Calu3 (cell line): ENCODE measurements around the gene CMC1. TPM values are rescaled to one million over a fixed set of nuclear protein-coding genes. Genes with fewer than 3 reads are reported as not detected.

Source experiments
- BruUV-seq: library from RNA; stranded (reverse); fragments of 400-500 nt; replicated peaks from 2 replicates; lab custom pipeline; 2021; lab: Mats Ljungman, UMichigan
- CTCF ChIA-PET: fragments of 300-600 bp; sonication (Branson Sonifier 250); formaldehyde crosslinking; loops from one replicate; lab custom pipeline; 2022; ENCODE audit warnings: antibody characterized with exemption; lab: Charles Lee
- DNase-seq: peaks from one replicate; pipeline ENCODE4 v3.0.0; 2022
- H3K27ac Mint-ChIP-seq: one replicate; pipeline ENCODE4 v1.8.0; 2022; ENCODE audit warnings: mixed read lengths; ENCODE audit not compliant: unreplicated experiment
- H3K27me3 Mint-ChIP-seq: one replicate; pipeline ENCODE4 v1.8.0; 2022; ENCODE audit warnings: mixed read lengths; ENCODE audit not compliant: unreplicated experiment
- H3K36me3 Mint-ChIP-seq: one replicate; pipeline ENCODE4 v1.8.0; 2022; ENCODE audit warnings: mild to moderate bottlenecking, moderate library complexity, mixed read lengths; ENCODE audit not compliant: insufficient read depth, unreplicated experiment
- H3K4me1 Mint-ChIP-seq: one replicate; pipeline ENCODE4 v1.8.0; 2022; ENCODE audit warnings: mild to moderate bottlenecking, low read depth, mixed read lengths; ENCODE audit not compliant: unreplicated experiment
- H3K4me3 Mint-ChIP-seq: one replicate; pipeline ENCODE4 v1.8.0; 2022; ENCODE audit warnings: mild to moderate bottlenecking, low read depth, moderate library complexity, mixed read lengths; ENCODE audit not compliant: unreplicated experiment
- H3K9me3 Mint-ChIP-seq: one replicate; pipeline ENCODE4 v1.8.0; 2022; ENCODE audit warnings: low read depth, mixed read lengths; ENCODE audit not compliant: unreplicated experiment
- intact Hi-C: fragments of 100-400 bp; cut with micrococcal nuclease; formaldehyde crosslinking; loops from one replicate; pipeline ENCODE4 v1.10.0; 2022; ENCODE audit not compliant: unreplicated experiment
- total RNA-seq: library from RNA; stranded (reverse); gene quantifications from 2 replicates; pipeline ENCODE4 v1.2.3, GENCODE V29; 2022
- TF ChIP-seq, protein P1 (sequence below): fragments of 200-600 bp; IDR thresholded peaks from one replicate; pipeline ENCODE4 v1.8.0; 2022; ENCODE audit warnings: antibody characterized with exemption; ENCODE audit not compliant: unreplicated experiment

Gene CMC1
- total RNA-seq, 1 experiment from 2014 or later = 32.0 TPM

DNA sequence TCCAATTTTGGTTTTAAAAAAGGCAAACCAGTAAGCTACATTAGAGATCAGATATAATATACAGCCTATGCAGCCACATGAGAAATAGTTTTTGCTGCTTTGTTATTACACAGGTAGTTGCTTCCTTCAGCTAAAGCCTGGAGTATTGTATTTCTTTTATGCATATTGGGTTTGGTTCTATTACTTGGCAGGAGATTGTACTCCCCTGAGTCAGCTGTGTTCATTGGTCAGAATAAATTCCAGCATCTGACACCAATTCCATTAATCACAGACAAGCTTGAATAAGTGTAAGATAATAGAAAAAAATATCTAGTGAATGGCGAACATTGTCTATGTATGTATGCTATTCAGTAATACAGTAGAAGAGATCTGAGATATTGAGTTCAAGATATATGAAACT is 81.0 kb downstream of the CMC1 start:
- BruUV-seq = no TSS peak
- Mint-ChIP-seq H3K4me1 (no peaks in the 10 kb centered on the region), H3K9me3 (no peaks in the 10 kb centered on the region), H3K4me3 (no peak overlapping the region), H3K36me3 (peaks cover 9% of the 10 kb centered on the region), H3K27ac (no peak overlapping the region), H3K27me3 (no peaks in the 10 kb centered on the region)
- TF ChIP-seq, protein P1, sequence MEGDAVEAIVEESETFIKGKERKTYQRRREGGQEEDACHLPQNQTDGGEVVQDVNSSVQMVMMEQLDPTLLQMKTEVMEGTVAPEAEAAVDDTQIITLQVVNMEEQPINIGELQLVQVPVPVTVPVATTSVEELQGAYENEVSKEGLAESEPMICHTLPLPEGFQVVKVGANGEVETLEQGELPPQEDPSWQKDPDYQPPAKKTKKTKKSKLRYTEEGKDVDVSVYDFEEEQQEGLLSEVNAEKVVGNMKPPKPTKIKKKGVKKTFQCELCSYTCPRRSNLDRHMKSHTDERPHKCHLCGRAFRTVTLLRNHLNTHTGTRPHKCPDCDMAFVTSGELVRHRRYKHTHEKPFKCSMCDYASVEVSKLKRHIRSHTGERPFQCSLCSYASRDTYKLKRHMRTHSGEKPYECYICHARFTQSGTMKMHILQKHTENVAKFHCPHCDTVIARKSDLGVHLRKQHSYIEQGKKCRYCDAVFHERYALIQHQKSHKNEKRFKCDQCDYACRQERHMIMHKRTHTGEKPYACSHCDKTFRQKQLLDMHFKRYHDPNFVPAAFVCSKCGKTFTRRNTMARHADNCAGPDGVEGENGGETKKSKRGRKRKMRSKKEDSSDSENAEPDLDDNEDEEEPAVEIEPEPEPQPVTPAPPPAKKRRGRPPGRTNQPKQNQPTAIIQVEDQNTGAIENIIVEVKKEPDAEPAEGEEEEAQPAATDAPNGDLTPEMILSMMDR = no peak
- no peak for DNase-seq
- intact Hi-C loops = no loop called here
- CTCF ChIA-PET = interaction anchor here (0.6 kb wide), 1 partner anchor 1180 kb away, joined by 3 read pairs; no protein-coding TSS in a partner anchor

DNA sequence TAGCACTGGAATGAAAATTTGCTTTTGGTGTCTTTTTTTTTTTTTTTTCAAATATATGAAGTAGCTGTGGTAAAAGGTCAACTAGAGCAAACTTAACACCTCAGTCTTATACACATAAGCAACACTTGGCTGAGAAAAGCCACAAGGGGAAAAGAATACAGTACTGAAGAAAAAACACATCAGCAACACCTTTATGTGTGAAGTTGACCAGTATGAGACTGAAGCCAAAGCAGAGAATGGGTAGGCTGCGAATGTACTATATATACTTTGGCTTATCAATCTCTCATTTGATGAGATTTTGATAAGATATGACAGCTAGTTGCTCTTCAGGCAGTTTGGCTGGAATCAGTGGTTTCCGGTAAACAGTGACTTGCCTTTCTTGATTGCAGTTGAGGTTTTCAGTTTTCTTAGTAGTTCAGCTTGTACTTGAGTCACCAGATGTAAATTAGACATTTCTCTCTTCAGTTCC is 85.1 kb downstream of the CMC1 start:
- DNase-seq = no peak
- Mint-ChIP-seq H3K27me3 (no peaks in the 10 kb centered on the region), H3K9me3 (no peaks in the 10 kb centered on the region), H3K4me3 (no peak overlapping the region), H3K4me1 (no peaks in the 10 kb centered on the region), H3K27ac (no peak overlapping the region), H3K36me3 (peaks cover 9% of the 10 kb centered on the region)
- TF ChIP-seq, protein P1 = no peak
- BruUV-seq = no TSS peak
- intact Hi-C loops = no loop called here
- CTCF ChIA-PET = interaction anchor here (1.0 kb wide), 1 partner anchor 614 kb away, joined by 3 read pairs; no protein-coding TSS in a partner anchor

DNA sequence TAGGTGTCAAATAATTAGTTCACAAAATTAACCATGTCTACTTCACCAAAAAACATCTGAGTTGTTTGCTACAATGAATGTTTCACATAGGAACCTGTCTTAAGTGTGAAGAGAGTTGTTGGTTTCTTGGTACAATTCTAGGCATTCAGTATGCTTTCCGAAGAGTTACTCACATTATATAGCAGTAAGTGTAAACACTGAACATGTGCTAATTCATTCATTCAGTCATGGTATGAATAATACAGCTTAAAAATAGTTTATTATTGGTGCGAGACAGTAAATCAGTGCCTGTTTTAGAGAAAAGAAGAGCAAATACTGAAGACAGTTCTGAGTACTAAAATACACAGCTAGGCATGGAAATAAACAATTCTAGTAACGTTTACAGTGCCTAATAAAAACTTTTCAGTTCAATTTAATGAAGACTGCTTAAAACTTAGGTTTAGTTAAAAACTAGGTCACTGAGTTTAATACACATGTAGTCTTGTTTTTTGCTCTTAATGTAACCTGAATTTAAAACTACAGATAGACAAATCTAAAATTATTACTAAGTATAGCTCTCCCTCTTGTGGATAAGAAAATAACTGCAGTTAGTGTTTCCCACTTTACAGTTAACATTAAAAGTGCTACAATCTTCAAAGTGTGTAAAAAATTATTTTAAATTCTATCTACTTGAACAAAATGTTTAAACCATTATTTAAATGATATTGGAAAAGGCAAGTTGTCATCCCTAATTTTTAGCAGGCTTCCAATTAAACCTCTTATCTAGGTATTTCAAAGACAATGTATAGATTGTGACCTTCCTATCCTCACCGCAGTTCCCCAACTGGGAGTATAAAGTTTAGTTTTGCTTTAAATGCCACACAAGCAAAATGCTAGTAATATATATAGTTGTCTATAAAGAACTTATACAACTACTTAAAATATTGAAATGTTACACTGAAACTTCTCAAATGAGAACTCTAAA is 87.1 kb downstream of the CMC1 start:
- TF ChIP-seq, protein P1 = peak; percentile 13
- peaks cover 9% of the 10 kb centered on the region for H3K36me3 Mint-ChIP-seq
- no peaks in the 10 kb centered on the region for H3K27me3 Mint-ChIP-seq
- CTCF ChIA-PET = interaction anchor here (0.5 to 2.1 kb wide), 4 partner anchors 11 to 1041 kb away, joined by 4 to 8 read pairs (median 6); partner anchors contain the start of gene EOMES
- BruUV-seq = no TSS peak
- intact Hi-C loops = loop anchor here (1.0 kb wide), 1 partner anchor 616 kb away; no protein-coding TSS in a partner anchor
- no peak overlapping the region for H3K27ac Mint-ChIP-seq
- no peaks in the 10 kb centered on the region for H3K4me1 Mint-ChIP-seq
- no peaks in the 10 kb centered on the region for H3K9me3 Mint-ChIP-seq
- no peak overlapping the region for H3K4me3 Mint-ChIP-seq
- no peak for DNase-seq

DNA sequence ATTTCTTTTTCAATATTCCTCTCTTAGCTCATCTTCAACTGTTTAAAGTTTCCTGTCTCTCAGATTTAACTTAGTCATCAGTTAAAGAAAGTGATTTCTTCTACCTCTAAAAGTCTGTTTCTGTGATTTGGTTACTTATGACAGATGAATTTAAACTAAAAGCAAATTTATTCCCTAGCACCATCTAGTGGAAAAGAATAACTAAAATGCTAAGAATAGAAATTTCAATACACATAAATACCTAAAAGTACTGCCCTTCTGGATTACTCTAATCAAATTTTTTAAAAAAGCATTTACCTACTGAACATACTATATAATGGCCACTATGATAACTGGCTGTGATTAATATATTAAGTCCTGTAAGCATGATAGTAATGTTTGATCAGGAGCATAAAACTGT is 93.1 kb downstream of the CMC1 start:
- BruUV-seq = no TSS peak
- intact Hi-C loops = no loop called here
- CTCF ChIA-PET = no interaction called here
- Mint-ChIP-seq H3K27me3 (no peaks in the 10 kb centered on the region), H3K9me3 (no peaks in the 10 kb centered on the region), H3K4me3 (no peak overlapping the region), H3K4me1 (no peaks in the 10 kb centered on the region), H3K27ac (no peak overlapping the region), H3K36me3 (no peaks in the 10 kb centered on the region)
- no peak for DNase-seq
- TF ChIP-seq, protein P1 = peak; percentile 24
